NCI-H2227 (cell line): ENCODE results near the gene MOV10L1.
A peak's percentile ranks its signal among the peaks of the same experiment; 100 is the strongest.

Source experiments
- DNase-seq: peaks from one replicate; lab custom pipeline; 2025; ENCODE audit not compliant: unreplicated experiment; lab: John Stamatoyannopoulos, UW

Gene MOV10L1

GRCh38 chr22:50184902-50185374 lies 95.1 kb downstream of the MOV10L1 start:
- DNase-seq: no peak

DNA sequence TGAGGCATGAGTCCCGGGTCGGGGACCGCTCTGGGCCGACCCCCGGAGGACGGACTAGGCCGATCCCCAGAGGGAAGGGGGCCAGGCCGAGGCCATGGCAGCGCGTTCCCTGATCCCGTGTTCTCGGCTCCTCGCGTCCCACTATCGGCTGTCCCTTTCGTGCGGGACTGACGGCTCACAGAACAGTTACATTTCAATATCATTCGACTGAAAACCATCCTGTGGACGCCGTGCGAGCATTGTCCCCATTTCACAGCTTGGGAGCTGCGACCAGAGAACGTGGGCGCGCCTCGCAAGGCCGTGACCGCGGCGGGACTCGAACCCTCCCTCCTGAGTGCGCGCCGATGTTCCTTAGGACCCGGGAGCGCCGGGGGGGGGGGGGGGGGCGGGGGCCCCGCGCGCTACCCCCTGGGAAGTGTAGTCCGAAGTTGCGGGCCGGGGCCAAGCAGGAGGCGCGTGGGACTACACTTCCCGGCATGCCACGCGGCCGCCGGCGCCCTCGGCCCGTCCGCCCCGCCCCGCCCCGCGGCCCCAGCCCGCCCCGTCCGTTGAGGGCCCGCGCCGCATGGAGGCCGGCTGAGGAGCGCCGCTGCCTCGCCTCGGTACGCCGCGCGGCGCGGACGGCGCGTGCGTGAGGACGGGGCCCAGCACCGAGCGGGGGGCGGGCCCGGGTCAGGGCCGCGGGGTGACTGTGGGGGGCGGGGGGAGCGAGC lies 95.7 kb downstream of the MOV10L1 start, which contains the start of gene TRABD:
Gene TRABD (plus strand): TSS at position 539 of the 713 bp plus-strand sequence. CDS start 7,148 bp downstream, outside the sequence.
- DNase-seq: peak; percentile 89

- DNase-seq: no peak
These were observed 96.4 kb downstream of the MOV10L1 start for GRCh38 chr22:50186181-50186714.

DNA sequence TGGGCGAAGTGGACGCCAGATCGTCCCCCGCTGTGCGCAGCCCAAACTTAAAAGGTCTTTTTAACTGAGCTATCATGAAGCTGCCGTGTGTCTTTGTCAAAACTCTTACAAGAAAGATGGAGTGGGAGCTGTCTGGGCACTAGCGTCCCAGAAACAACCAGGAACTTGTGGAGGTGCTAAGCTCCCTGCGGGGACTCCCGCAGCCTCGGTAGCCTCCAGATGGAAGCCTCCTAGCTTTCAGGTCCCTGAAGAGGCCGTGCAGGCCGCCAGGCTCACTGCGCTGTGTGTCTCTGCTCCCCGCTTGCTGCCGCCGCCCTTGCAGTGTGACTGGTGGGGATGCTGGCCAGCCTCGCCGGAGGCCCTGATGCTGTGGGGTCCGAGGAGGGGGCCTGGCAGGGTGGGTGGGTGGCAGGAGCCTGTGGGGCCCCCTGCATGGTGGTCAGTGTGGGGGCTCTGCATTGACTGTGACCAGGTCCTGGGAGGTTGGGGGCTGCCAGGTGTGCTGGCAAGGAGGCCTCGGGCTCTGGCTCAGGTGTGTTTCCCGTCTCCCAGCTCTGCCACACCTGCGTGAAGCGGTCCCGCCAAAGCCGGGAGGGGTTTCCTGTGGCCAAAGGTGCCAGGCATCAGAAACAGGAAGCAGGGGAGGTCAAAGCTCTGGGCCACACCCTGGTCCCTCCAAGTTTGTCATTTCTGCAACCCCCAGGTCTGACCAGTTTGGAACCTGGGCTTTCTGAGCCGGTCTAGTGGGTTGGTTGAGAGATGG lies 97.1 kb downstream of the MOV10L1 start:
- DNase-seq: no peak

GRCh38 chr22:50188356-50188755 lies 98.5 kb downstream of the MOV10L1 start:
- DNase-seq: no peak

- no peak for DNase-seq
These were observed 99.5 kb downstream of the MOV10L1 start for GRCh38 chr22:50189184-50189848.

GRCh38 chr22:50189849-50190181 lies 100.0 kb downstream of the MOV10L1 start:
- peak; percentile 30 for DNase-seq

- peak; percentile 69 for DNase-seq
These were observed 100.6 kb downstream of the MOV10L1 start for GRCh38 chr22:50190182-50190940.

DNA sequence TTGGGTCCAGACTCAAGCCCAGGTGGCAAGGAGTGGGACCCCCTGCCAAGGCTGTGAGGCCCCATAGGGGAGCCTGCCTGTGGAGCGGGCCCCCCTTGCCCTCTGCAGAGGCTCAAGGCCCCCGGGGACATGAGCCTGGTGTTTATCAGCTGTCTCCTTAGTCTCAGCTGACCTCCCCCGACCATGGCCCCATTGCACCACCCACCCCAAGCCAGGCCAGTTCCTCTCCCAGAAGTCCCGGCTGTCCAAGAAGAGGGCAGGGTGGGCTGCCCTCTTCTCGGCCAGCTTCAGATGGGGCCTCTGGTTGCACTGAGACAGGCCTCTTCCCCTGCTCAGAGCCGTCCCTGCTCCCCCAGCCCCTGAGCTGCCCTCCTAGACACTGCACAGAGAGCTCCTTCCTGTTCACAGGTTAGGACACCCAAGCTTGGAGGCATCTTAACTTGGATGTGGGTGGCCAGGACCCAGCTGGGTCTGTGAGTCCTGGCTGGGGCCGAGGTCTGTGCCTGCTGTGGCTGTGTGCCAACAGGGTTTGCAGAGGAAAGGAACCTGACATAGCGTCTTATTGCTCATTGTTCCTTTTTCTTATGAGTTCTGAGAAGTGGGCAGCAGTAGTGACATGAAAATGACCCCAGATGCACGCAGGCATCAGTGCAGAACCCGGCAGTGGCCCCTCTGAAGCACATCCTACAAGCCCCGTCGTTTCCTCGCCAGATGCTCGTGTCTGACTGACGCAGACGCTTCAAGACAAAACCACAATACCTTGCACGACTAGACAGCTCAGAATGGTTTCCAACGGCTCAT lies 101.3 kb downstream of the MOV10L1 start:
- DNase-seq: no peak

DNA sequence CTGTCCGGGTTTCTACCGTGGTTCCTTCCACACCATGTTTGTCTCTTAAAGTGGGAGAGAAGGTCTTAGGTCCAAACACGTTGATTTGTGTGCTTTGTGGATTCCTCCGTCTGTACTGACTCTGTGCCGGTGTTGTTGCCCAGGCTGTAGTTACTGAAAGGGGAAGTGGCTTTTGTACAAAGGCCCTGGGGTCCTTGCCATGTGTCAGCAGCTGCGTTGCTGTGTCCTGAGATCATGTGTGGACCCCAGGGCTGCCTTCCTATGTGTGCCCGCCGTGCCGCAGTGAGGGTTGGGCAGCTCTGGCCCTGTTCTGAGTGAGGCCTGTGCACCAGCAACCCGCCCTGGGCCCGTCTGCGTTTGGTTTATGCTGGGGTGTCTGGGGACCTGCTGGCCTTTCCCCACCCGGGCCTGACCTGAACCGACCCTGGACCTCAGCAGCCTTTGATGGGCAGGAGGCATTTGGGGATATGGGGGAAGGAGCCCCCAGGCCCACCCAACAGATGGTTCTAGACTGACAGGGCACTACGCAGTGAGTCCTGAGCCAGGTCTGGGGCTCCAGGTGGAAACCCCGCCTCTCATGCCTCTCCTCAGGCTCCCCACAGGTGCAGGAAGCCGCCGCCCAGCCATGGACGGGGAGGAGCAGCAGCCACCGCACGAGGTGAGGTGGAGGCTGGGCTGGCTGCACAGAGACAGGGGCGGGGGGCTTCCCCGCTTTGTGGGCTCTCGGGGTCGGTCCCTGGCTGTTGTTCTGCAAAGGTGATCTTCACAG lies 102.8 kb downstream of the MOV10L1 start:
- DNase-seq: no peak

DNA sequence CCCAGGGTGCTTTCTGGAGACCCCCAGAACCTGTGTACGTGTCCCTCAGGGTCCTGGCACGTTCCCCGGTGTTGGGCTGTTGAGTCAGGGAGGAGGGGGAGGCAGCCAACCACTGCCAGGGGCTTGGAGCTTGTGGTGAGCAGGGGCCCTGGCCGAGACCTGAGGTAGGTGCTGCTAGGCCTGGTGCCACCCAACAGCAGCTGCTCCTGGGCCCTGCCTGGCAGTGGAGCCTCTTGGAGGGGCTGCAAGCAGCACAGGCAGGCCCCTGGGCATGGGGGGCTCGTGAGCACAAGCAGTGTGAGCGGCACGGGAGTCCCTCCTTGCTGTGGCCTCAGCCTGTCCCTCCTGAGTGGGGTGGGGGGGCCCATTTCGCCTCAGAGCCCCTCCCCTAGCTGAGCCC lies 103.8 kb downstream of the MOV10L1 start:
- no peak for DNase-seq

DNA sequence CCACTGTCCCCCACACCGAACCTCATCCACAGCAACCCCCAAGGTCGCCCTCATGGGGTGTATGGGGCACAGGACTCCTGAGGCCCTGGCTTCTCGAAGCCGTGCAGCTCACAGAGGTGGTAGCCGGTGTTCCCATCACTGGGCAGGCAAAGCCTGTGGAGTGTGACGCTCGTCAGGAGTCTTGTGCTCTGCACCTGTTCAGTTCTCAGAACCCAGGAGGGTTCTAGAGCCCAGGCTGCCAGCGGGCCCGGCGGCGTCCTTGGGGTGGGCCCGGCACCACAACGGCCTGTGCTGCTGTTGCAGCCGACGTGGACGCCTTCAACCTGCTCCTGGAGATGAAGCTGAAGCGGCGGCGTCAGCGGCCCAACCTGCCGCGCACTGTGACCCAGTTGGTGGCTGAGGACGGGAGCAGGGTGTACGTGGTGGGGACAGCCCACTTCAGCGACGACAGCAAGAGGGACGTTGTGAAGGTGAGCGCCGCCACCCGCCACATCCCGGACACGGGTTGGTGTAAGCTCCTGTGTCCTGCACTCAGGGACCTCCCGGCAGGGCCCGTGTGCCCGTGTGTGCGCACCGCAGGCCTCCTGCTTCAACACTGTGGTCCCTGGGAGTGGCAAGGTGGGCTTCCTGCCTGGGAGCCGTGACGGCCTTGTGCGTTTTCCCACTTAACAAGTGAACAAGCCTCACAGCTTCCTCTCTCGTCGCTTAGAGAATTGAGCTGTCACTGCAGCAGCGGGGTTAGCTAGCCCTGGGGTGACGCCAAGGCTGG lies 104.4 kb downstream of the MOV10L1 start:
- no peak for DNase-seq

DNA sequence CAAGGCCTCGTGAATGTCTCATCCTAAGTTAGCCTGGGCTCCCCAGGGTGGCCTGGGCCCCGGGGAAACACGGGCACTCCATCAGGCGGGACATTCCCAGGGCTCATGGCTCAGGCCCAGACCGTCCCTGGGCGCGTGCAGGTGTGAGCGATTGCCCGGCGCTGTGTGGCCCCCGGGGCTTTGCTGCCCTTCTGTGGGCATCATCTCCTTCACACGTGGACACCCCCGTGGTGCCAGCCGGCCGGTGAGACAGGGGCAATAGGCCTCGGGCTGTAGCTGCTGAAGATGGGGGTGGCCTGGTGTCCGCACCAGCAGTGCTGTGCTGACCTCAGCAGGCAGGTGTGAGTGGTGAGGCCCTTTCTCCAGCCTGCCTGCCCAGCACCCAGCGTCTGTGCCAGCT lies 106.5 kb downstream of the MOV10L1 start:
- DNase-seq: no peak

DNA sequence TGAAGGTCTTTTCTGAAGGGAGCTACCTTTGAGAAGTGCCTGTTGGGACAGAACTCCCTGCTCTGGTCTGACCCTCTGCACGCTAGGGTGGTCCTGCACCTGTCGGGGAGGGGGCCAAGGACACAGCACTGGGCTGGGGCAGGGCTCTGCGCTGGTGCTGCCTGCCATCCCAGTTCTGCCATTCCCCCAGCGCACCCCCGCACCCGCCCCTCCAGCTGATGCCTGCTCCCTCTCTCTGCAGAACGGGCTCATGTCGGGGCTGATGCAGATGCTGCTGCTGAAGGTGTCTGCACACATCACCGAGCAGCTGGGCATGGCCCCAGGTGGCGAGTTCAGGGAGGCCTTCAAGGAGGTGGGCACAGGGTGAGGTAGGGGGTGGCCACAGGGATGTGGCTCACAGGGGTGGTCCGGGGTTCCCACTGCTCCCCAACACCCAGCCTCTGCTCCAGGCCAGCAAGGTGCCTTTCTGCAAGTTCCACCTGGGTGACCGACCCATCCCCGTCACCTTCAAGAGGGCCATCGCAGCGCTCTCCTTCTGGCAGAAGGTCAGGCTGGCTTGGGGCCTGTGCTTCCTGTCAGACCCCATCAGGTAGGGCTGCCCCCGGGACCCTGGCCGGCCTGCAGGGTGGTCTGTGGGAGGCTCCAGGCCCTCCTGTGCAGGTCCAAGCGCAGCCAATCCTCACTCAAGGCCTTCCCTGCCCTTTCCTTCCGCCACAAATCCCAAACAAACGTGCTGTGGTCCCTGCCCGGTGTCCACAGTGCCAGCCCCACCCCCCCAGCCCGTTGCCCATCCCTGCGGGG lies 107.4 kb downstream of the MOV10L1 start:
- DNase-seq: no peak

- no peak for DNase-seq
These were observed 108.2 kb downstream of the MOV10L1 start for GRCh38 chr22:50197856-50198623.

- DNase-seq: no peak
These were observed 108.8 kb downstream of the MOV10L1 start for GRCh38 chr22:50198624-50199017.

GRCh38 chr22:50199251-50199721 lies 109.5 kb downstream of the MOV10L1 start:
- no peak for DNase-seq
